Activated naive CD8-positive, alpha-beta T cell treated with anti-CD3 and anti-CD28 coated beads for 36 hours (primary cell): Measurements from ENCODE around the gene HOXB7. TPM values are rescaled to one million over a fixed set of nuclear protein-coding genes. Genes with fewer than 3 reads are reported as not detected.
A peak's percentile ranks its signal among the peaks of the same experiment; 100 is the strongest.

Experiments used
- DNase-seq: peaks from one replicate; pipeline ENCODE4 v3.0.0; 2021
- H3K27ac Mint-ChIP-seq: one replicate; pipeline ENCODE4 v1.8.0; 2022; ENCODE audit warnings: mild to moderate bottlenecking, moderate library complexity, mixed read lengths
- H3K27me3 Mint-ChIP-seq: one replicate; pipeline ENCODE4 v1.8.0; 2022; ENCODE audit warnings: mild to moderate bottlenecking, mixed read lengths
- H3K36me3 Mint-ChIP-seq: one replicate; pipeline ENCODE4 v1.8.0; 2021; ENCODE audit warnings: mild to moderate bottlenecking, mixed read lengths
- H3K4me1 Mint-ChIP-seq: one replicate; pipeline ENCODE4 v1.8.0; 2021; ENCODE audit warnings: mixed read lengths
- H3K4me3 Mint-ChIP-seq: one replicate; pipeline ENCODE4 v1.8.0; 2022; ENCODE audit warnings: mild to moderate bottlenecking, moderate library complexity, mixed read lengths
- H3K9me3 Mint-ChIP-seq: one replicate; pipeline ENCODE4 v1.8.0; 2022; ENCODE audit warnings: mixed read lengths
- total RNA-seq, 2 experiments: library from RNA; stranded (reverse); gene quantifications; one replicate each; pipeline ENCODE4 v1.2.3, GENCODE V29; 2021

The HOXB7 gene
- total RNA-seq, 2 experiments from 2014 or later, result 0.62 to 1.4 TPM

DNA sequence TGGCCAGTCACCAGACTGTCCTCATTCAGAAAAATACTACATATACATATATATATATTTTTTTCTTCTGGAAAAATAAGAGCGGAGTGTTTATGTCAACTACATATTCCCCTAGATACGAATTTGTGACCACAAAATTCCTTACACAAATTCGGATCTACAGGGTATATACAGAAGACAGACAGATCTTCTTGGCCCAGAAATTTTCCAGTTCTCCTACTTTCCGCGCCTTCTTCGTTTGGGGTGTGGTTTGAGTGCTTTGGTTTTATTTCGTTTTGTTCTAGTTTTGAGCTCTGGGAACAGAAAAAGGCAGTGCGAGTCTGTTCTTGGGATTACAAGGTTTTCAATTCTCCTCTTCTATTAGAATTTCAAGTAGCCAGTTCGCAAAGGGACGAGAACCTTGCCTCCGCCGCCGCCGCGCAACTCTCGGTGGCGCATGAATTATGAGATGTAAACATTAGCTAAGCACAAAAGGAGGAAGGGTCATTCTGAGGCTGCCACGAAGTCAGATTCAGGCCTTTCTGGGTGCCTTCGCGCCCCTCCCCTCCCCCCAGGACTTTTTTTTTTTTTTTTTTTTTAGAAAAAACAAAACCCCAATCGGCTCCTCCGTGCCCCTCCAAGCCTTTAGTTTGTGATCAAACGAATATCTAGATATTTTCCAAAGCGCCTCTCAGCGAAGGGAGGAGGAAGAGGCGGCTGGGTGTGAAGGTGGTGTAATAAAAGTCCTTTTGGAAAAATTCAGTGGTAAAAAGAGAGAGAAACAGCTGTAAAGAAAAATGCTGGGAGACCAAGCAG, 30.9 kb downstream of the HOXB7 start:
- peak overlapping the region; percentile 87 for H3K4me3 Mint-ChIP-seq
- no peak for DNase-seq
- H3K36me3 Mint-ChIP-seq, result peaks cover 2% of the 10 kb centered on the region
- H3K9me3 Mint-ChIP-seq, result no peaks in the 10 kb centered on the region
- no peak overlapping the region for H3K27ac Mint-ChIP-seq
- H3K27me3 Mint-ChIP-seq, result peaks cover 72% of the 10 kb centered on the region
- peaks cover 47% of the 10 kb centered on the region for H3K4me1 Mint-ChIP-seq

DNA sequence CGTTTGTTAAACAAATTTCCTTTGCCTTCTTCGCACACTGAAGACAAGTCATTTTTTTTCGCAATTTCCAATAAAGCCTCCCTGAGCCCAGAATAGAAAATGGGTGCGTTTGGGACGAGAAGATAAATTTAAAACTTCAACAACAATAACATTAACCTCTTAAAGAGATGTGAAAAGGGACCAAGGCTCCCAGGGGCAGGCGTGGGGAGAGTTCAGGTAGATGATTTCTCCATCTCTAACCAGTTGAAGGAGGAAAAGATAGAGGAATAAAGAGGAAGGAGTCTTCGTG, 31.4 kb downstream of the HOXB7 start:
- H3K27ac Mint-ChIP-seq, result no peak overlapping the region
- peak overlapping the region; percentile 87 for H3K4me3 Mint-ChIP-seq
- H3K27me3 Mint-ChIP-seq, result peaks cover 66% of the 10 kb centered on the region
- H3K36me3 Mint-ChIP-seq, result peaks cover 2% of the 10 kb centered on the region
- peaks cover 43% of the 10 kb centered on the region for H3K4me1 Mint-ChIP-seq
- no peak for DNase-seq
- H3K9me3 Mint-ChIP-seq, result no peaks in the 10 kb centered on the region

DNA sequence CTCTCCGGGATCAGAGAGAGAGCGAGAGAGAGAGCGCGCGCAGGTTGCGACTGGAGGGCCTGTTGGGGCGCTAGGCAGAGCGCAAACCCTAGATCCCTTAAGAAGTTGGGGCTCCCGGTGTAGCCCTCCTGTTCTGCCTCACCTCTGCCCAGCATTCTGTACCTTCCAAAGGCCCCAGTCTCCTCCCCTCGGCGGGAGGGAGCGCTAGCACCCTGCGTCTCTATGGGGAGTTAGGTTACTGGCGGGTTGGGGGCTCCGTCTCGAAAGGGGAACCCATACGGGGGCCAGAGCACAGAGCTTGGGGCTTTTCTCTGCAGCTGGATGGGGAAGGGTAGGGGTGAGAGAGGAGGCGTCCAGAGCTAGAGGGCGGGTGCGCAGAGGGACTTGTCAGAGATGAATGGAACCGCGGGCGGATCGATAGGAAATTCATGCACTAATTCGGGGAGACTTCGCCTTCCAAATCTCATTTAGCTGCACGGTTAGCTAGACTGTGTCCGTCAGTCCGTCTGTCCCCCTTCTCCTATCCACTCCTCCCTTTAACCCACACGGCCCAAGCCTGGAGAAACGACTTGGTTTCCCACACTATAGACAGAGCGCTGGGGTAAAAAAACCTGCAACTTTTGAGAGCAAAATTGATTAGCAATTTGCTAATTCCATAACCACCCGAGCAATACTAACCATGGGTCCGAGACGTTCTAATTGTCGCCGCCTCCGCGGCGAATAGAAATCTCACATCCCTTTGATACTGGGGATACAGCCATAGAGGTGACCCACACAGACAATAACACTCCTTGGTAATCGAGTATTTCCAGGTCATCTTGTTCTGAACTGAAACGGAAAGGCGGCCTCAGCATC, 32.0 kb downstream of the HOXB7 start:
- Mint-ChIP-seq H3K27me3 (peaks cover 64% of the 10 kb centered on the region), H3K4me1 (peaks cover 43% of the 10 kb centered on the region), H3K4me3 (peak overlapping the region; percentile 87), H3K36me3 (peaks cover 2% of the 10 kb centered on the region), H3K27ac (peak overlapping the region; percentile 64), H3K9me3 (no peaks in the 10 kb centered on the region)
- DNase-seq, result no peak

DNA sequence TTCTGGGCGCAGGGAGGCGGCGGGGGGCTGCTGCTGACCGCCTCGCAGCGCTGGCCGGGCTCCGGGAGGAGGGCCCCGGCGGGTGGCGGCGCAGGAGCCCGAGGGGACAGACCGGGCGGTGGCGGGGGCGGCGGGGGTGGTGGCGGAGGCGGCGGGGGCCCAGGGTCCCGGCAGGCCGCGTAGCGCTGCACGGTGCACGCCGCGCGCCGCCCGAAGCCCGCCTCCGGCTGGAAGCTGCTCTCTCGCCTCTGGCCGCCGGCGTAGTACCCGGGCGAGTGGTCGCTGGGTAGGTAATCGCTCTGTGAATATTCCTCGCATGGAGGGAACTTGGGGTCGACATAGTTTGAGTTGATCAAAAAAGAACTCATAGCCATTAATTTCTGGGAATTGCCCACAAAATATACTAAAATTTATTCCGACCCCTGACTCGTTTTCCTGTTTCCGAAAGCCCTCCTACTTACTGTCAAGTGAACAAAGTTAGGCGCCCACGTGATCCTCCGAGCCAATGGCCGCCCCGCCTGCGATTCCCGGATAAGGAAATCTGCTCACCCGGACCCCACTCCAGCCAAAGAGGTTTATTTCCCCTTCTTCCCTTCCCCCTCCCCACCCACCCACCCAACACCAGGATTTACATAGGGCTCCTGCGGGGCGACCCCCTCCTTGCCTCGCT, 32.7 kb downstream of the HOXB7 start, which contains the start of gene HOXB4:
Gene HOXB4, minus strand, starts transcription at position 405 of the 670 bp plus-strand sequence. Its CDS starts 31 bp downstream, at position 374.
- H3K27ac Mint-ChIP-seq, result peak within 1 kb of the TSS; percentile 82
- peaks cover 43% of the 10 kb centered on the region for H3K4me1 Mint-ChIP-seq
- peak within 1 kb of the TSS; percentile 87 for H3K4me3 Mint-ChIP-seq
- DNase-seq, result peak; percentile 68
- H3K9me3 Mint-ChIP-seq, result no peaks in the 10 kb centered on the region
- H3K27me3 Mint-ChIP-seq, result peaks cover 56% of the 10 kb centered on the region
- H3K36me3 Mint-ChIP-seq, result peaks cover 2% of the 10 kb centered on the region

DNA sequence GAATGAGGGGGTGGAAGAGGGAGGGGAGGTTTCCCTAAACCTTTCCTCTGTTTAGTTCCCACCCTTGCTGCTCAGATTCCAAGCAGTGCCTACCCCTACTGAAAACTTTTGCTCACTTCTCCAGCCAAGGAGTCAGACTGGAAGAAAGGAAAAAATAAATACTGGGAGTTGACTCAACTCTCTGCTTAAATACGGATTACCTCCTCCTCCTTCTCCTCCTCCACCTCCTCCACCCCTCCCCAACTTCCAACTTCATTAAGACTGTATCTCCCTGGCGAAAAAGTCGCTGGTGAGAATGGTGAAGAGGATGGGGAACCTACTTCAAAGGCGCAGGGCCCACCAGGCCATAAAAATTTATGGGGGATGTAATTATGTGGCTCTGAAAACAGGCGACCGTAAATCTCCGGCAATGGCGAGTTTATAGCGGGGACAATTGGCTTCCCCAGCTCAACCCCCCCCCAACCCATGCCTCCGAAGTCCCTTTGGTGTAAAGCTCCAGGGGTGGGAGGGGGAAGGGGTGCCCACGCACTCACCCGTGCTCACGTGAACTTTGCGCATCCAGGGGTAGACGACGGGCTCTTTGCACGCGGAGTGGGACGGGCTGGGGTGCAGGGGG, 33.4 kb downstream of the HOXB7 start:
- peaks cover 2% of the 10 kb centered on the region for H3K36me3 Mint-ChIP-seq
- H3K27ac Mint-ChIP-seq, result peak overlapping the region; percentile 56
- H3K27me3 Mint-ChIP-seq, result peaks cover 50% of the 10 kb centered on the region
- no peak for DNase-seq
- peaks cover 40% of the 10 kb centered on the region for H3K4me1 Mint-ChIP-seq
- H3K9me3 Mint-ChIP-seq, result no peaks in the 10 kb centered on the region
- H3K4me3 Mint-ChIP-seq, result peak overlapping the region; percentile 79

DNA sequence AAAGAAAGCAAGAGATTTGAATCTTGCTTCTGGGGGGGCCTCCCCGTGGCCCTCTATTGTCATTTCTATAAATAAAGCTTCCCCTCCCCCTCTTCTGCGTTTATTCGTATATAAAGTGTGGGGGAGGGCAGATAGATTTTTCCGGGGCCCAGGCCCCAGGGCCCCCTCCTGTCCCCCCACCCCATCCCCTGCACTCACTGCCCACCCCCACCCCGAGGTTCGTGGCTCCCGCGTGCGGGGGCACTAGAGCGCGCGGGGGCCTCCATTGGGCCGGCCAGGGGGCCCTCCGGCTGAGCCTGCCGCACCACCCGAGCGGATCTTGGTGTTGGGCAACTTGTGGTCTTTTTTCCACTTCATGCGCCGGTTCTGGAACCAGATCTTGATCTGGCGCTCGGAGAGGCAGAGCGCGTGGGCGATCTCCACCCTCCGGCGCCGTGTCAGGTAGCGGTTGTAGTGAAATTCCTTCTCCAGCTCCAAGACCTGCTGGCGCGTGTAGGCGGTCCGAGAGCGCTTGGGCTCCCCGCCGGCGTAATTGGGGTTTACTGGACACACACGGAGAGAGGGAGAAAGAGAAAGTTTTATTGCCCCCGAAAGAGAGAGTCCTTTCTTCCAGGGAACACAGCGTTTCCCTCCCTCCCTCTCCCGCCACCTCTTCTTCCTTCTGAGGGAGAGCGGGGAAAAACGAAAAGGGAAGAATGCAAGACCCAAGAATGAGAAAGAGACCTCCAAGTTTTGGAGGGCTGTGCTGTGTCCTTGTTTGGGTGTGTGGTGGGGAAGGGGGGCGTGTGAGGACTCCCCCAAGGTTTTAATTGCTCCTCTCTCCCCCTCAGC, 34.1 kb downstream of the HOXB7 start:
- no peak overlapping the region for H3K27ac Mint-ChIP-seq
- no peaks in the 10 kb centered on the region for H3K9me3 Mint-ChIP-seq
- DNase-seq, result no peak
- peak overlapping the region; percentile 79 for H3K4me3 Mint-ChIP-seq
- peaks cover 44% of the 10 kb centered on the region for H3K27me3 Mint-ChIP-seq
- peaks cover 36% of the 10 kb centered on the region for H3K4me1 Mint-ChIP-seq
- peaks cover 2% of the 10 kb centered on the region for H3K36me3 Mint-ChIP-seq

DNA sequence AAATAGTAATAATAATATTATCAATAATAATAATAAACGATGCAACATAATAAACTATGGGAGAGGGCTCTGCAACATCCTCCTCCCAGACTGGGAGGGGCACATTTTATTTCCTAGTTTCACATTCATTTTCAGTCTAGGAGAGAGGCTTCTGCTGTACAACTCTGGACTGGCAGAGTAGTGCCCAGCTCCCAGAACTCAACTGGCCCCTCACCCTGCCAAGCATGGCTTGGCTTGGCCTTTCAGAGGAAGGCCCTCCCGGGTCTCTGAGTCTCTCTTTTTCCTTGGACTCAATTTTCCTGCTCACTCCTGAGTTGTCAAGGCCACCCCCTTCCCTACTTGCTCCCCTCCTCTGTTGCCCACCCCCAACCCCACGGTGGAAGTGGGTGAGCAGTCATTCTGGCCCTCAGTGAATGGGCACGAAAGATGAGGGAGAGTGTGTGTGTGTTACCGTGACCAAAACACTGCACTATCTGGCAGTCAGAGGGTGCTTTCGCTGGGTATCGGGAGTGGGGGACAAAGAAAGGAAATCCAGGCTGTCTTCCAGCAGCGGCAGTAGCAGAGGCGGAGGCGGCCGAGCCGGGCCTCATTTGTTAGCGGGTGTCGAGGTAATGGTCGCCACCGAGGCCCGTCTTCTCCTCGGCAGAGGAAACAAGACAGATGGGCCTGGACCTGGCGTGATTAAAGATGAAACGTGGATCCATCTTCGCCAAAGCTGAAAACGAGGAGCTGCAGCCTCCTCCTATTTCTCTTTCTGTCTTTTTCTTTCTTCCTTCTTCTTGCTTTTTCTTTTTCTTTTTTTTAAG, 34.9 kb downstream of the HOXB7 start:
- no peak overlapping the region for H3K27ac Mint-ChIP-seq
- H3K27me3 Mint-ChIP-seq, result peaks cover 36% of the 10 kb centered on the region
- no peaks in the 10 kb centered on the region for H3K9me3 Mint-ChIP-seq
- peaks cover 29% of the 10 kb centered on the region for H3K4me1 Mint-ChIP-seq
- H3K4me3 Mint-ChIP-seq, result no peak overlapping the region
- DNase-seq, result no peak
- peaks cover 2% of the 10 kb centered on the region for H3K36me3 Mint-ChIP-seq

DNA sequence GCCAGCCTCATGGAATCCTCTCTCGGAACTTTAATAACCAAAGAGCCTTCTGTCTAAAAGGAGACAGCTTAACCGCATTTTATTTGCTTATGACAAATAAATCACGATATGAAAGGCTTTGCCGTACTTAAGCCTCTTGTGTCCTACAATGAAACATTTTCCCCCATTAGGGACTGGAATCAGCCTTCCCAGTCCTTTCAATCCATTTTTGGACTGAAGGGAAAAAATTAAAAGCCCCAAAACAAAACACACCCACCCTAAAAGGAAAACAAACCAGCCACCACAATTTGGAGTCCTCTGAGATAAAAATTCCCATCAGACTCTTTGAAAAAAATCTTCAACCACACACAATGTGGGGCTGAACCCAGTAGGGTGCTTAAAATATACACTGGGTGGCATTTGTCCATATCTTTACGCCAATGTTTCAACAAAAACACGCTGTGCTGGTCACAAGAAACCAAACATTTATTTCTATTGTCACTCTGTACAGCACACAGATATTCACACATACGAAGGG, 35.7 kb downstream of the HOXB7 start:
- H3K27me3 Mint-ChIP-seq, result peaks cover 28% of the 10 kb centered on the region
- H3K4me1 Mint-ChIP-seq, result peaks cover 22% of the 10 kb centered on the region
- no peaks in the 10 kb centered on the region for H3K9me3 Mint-ChIP-seq
- no peak for DNase-seq
- H3K36me3 Mint-ChIP-seq, result peaks cover 2% of the 10 kb centered on the region
- no peak overlapping the region for H3K4me3 Mint-ChIP-seq
- H3K27ac Mint-ChIP-seq, result no peak overlapping the region

DNA sequence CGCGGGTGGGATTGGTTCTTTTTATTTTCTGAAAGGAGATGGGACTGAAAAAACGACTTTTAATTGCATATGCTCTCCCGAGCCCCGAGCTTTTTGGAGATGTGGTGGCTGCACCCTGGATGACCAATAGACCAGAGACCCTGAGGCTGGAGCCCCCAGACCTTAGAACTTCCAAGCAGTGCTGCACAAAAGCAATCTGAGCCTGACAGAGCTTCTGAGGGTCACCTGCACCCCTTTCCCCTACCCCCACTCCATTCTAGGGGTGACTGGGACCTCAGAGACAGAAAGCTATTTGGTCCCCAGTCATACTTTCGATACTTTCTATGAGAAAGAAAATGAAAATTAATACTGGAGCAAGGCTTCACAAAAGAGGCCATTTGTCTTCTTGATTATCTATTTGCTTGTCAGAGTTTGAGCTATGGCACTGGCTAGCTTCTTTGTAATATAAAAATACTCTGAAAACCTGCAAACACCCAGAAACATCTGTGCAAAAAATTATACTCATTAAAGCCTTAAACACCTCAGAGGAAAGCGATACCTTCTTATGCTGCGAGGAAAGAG, 36.2 kb downstream of the HOXB7 start:
- DNase-seq, result no peak
- H3K27ac Mint-ChIP-seq, result no peak overlapping the region
- no peak overlapping the region for H3K4me3 Mint-ChIP-seq
- peaks cover 2% of the 10 kb centered on the region for H3K36me3 Mint-ChIP-seq
- H3K9me3 Mint-ChIP-seq, result no peaks in the 10 kb centered on the region
- peaks cover 23% of the 10 kb centered on the region for H3K27me3 Mint-ChIP-seq
- peaks cover 19% of the 10 kb centered on the region for H3K4me1 Mint-ChIP-seq

DNA sequence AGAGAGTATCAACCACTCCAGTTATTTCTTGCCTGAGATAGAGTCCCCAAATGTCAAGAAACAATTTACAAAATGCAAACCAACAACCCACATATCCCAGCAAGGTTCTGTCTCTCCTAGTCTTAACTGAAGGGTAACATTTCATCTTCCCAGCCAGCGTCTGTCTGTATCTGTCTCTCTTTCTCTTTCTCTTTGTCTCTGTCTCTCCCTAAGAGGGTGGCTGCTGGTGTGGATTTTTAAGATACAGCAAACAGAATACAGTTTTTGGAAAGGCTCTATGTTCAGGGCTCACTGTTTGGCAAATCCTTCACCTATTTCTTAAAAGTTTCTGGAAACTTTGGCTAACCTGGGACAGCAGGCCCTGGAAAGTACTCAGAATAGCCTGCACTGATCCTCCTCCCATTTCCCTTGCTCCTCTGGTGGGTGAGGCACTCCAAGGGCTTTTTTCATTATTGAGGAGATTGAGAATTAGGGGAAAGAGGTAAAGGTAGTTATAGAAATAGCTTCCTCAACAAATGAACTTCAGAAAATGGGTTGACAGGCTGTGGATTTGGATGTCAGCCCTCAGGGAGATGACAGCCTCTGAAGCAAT, 38.9 kb downstream of the HOXB7 start:
- Mint-ChIP-seq H3K27me3 (peaks cover 7% of the 10 kb centered on the region), H3K9me3 (no peaks in the 10 kb centered on the region), H3K4me3 (no peak overlapping the region)

DNA sequence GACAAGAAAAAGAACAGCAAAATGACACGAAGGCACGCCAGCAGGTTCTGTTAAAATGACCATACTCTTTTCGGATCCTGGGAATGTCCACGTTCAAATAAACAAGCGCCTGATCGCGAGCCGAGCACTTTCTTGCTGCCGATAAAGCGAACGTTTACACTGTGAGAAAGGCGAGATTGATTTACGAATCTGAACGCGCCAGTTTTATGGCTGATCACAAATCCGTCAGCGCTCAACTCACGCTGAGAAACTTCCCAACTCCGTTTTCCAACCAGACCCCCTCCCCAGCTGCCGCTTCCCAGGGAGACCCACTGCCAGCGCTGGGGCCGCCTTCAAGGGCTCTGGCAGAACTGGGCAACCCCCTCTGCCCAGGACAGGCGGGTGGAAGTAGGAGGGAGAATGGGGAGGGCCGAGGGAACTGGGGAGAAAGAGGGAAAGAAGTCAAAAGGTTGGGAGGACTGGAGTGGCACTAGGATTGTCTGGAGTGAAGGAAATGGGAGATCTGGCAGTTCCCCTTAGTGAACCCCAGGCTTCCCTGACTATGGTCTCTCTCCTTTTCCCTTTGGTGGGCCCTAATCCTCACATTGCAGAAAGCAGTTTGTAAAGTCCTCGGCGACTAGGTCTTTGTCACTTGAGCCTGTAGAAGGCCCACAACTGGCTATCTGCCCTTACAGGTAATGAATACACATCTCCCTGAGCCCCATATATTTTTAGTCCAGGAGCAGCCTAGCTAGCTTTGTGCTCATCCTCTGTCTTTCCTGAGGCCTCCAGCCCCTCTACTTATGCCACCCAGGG, 39.6 kb downstream of the HOXB7 start:
- no peaks in the 10 kb centered on the region for H3K9me3 Mint-ChIP-seq
- H3K4me3 Mint-ChIP-seq, result no peak overlapping the region
- H3K27me3 Mint-ChIP-seq, result peaks cover 3% of the 10 kb centered on the region
- no peak overlapping the region for H3K27ac Mint-ChIP-seq
- peaks cover 2% of the 10 kb centered on the region for H3K36me3 Mint-ChIP-seq
- DNase-seq, result no peak
- H3K4me1 Mint-ChIP-seq, result peaks cover 3% of the 10 kb centered on the region

More for the DNA sequence above, 38.9 kb downstream of the HOXB7 start:
- H3K36me3 Mint-ChIP-seq, result peaks cover 2% of the 10 kb centered on the region
- DNase-seq, result no peak
- H3K4me1 Mint-ChIP-seq, result peaks cover 5% of the 10 kb centered on the region
- H3K27ac Mint-ChIP-seq, result no peak overlapping the region

DNA sequence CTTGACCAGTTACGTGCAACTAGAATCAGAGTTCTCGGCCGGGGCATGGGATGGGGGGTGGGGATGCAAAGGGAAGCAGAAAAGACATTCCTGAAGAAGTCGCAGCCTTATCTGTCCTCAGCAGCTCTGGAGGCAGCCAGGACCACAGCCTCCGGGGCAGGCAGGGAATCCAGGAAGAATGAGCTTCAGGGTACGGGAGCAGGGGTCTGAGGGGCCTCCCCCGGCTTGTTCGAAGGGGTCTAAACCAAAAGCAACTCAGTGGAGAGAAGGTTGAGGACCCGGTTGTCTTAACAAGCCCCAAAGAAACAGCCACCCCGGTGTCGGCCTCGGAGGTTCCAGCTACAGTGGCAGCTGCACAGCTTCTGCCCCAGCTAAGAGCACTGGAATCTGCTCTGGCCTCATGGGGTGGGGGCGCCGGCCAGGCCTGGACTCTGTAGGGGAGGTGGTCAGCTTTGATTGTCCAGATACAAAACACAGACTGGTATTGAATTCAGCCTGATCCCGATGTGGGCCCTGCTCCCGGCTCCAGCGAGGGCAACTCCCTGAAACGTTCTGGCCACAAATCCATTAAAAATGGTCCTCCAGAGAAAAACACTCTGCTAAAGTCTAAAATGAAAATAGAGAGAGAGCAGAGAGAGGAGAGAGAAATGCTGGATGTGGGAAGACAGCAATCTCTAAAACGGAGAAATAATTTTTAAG, 40.3 kb downstream of the HOXB7 start:
- H3K27me3 Mint-ChIP-seq, result peaks cover 3% of the 10 kb centered on the region
- no peak overlapping the region for H3K27ac Mint-ChIP-seq
- DNase-seq, result no peak
- H3K9me3 Mint-ChIP-seq, result no peaks in the 10 kb centered on the region
- no peak overlapping the region for H3K4me3 Mint-ChIP-seq
- no peaks in the 10 kb centered on the region for H3K36me3 Mint-ChIP-seq
- H3K4me1 Mint-ChIP-seq, result no peaks in the 10 kb centered on the region
